Spleen (tissue), 11 donors: Measurements from ENCODE around the gene MST1. TPM values are rescaled to one million over a fixed set of nuclear protein-coding genes. Genes with fewer than 3 reads are reported as not detected.
"Not testable (repeated sequence)": the region's sequence is repeated elsewhere in the genome, so short reads cannot be mapped to it uniquely, and the experiment has no call there.

Source experiments
- DNase-seq: peaks from one replicate; pipeline ENCODE4 v3.0.0-alpha.2; 2020
- H3K27ac ChIP-seq, 8 donors: fragments of 200-600 bp; sonication (generic) in 7 of 8; 1 replicate in 4 of 8; 2 replicates in 4 of 8; pipeline versions ENCODE4 v1.5.0 to v1.8.0; 2016 to 2021; ENCODE audit warnings: inconsistent platforms in 4 of 8, mild to moderate bottlenecking in 4 of 8, moderate library complexity in 1 of 8
- H3K27me3 ChIP-seq, 7 donors: fragments of 200-600 bp; sonication (generic) in 6 of 7; replicated peaks in 1 of 7; 1 replicate in 4 of 7; 2 replicates in 3 of 7; pipeline versions ENCODE4 v1.5.0 to v1.8.0; 2016 to 2021; ENCODE audit warnings: inconsistent platforms in 3 of 7, mild to moderate bottlenecking in 1 of 7
- H3K36me3 ChIP-seq, 6 donors: fragments of 200-600 bp; sonication (generic) in 5 of 6; 1 replicate in 4 of 6; 2 replicates in 2 of 6; pipeline versions ENCODE4 v1.5.0 to v1.8.0; 2016 to 2021; ENCODE audit warnings: inconsistent platforms in 2 of 6
- H3K4me1 ChIP-seq, 6 donors: fragments of 200-600 bp; sonication (generic) in 5 of 6; 1 replicate in 3 of 6; 2 replicates in 3 of 6; pipeline versions ENCODE4 v1.5.0 to v1.8.0; 2016 to 2021; ENCODE audit warnings: inconsistent platforms in 3 of 6
- H3K4me3 ChIP-seq, 8 donors: fragments of 200-600 bp; sonication (generic) in 7 of 8; 1 replicate in 4 of 8; 2 replicates in 4 of 8; pipeline versions ENCODE4 v1.5.0 to v1.8.0; 2016 to 2021; ENCODE audit warnings: inconsistent platforms in 4 of 8, mild to moderate bottlenecking in 4 of 8, moderate library complexity in 2 of 8
- H3K9me3 ChIP-seq, 8 donors: fragments of 200-600 bp; sonication (generic) in 7 of 8; 1 replicate in 4 of 8; 2 replicates in 4 of 8; pipeline versions ENCODE4 v1.5.0 to v1.8.0; 2016 to 2021; ENCODE audit warnings: inconsistent platforms in 4 of 8
- POLR2AphosphoS5 ChIP-seq, 3 donors: sonication (generic); formaldehyde crosslinking; IDR thresholded peaks; one replicate each; pipeline ENCODE4 v1.5.1; 2017; ENCODE audit warnings: antibody characterized with exemption in 3 of 3
- WGBS, 5 donors: extraction: QIAGEN DNeasy Blood & Tissue Kit in 3 of 5; methylation state at CpG; one replicate each; pipeline versions ENCODE4 v1.1.5 to v1.1.7; 2013 to 2018; 5-methylcytosine and 5-hydroxymethylcytosine counted together
- intact Hi-C: fragments of 100-400 bp; cut with DNase I; formaldehyde crosslinking; loops from one replicate; pipeline ENCODE4 v1.15.0; 2023; ENCODE audit warnings: low total_unique reads
- polyA plus RNA-seq, 3 donors: library from polyadenylated mRNA; stranded (reverse); fragments of 200-250 nt; gene quantifications; one replicate each; pipeline ENCODE4 v1.2.1, GENCODE V29; 2013
- total RNA-seq, 7 donors: library from RNA; depleted of rRNA in 3 of 7; stranded (reverse); fragments of >200 nt in 3 of 7; fragmentation: NEBNext Ultra II Directional in 4 of 7; extraction: Animal tissue kit (Norgen Biotek cat#: 25700) in 4 of 7; gene quantifications; one replicate each; pipeline versions ENCODE4 v1.1.0 to v1.2.1, GENCODE V29; 2016 to 2021
- donor health status: healthy with polysubstance abuse.
- donor health status: DM: no; HTN: no; CAD: no; lungs with moderate emphysema.
- donor health status: DM: no; HTN: no; CAD: no.
- donor health status: Bipolar disorder and iron deficiency.
- donor health status: healthy.
- donor health status: DM: no; HTN: no; CAD: no.
- donor health status: DM: yes; HTN: yes; CAD: no.

Gene MST1
- total and polyA plus RNA-seq, 10 donors: 17.0 to 65.8 (median 23.6) TPM

DNA sequence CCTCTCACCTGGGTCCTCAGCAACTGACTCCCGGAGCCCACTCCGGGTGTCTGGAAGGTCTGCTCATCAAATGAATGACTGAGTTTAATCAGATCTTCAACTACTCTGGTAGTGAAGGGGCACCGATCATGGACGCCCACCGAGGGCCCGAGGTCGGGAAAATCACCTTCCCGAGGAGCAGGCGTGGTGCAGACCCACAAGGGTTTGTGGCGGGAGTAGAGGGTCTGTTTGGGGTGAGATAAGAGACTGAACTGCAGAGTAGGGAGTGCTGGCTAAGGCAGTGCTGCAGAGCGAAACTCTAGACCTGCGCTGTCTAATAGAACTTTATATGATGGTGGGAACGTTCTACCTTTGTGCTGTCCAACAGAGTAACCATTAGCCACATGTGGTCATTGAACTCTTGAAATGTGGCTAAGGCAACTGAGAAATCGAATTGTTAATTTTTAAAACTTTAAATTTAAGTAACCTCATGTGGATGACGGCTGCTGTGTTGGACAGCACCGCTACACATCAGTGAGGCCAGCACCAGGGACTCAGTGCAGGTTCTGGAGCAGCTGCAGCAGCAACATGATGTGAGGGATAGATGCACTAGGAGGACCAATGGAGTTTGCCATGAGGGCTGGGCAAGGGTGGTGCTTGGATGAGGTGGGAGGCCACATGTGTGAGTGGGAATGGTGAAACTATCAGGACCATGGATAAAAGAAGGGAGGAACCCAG is 792 bp upstream of the MST1 start:
- Histone ChIP-seq H3K27ac (peak overlapping the region; percentile 72 to 91 (median 84)), H3K4me1 (peaks cover 23 to 66% (median 49%) of the 10 kb centered on the region in 6 donors), H3K4me3 (peak overlapping the region; percentile 86 to 100 (median 98)), H3K27me3 (peaks cover 0 to 22% (median 0%) of the 10 kb centered on the region in 7 donors)
- DNase-seq, H3K36me3 ChIP-seq, intact Hi-C loops, H3K9me3 ChIP-seq: not testable (repeated sequence)
- 9 to 15% (median 10%) methylated on average over 14 to 16 of the region's 16 CpGs for WGBS, 5 donors

DNA sequence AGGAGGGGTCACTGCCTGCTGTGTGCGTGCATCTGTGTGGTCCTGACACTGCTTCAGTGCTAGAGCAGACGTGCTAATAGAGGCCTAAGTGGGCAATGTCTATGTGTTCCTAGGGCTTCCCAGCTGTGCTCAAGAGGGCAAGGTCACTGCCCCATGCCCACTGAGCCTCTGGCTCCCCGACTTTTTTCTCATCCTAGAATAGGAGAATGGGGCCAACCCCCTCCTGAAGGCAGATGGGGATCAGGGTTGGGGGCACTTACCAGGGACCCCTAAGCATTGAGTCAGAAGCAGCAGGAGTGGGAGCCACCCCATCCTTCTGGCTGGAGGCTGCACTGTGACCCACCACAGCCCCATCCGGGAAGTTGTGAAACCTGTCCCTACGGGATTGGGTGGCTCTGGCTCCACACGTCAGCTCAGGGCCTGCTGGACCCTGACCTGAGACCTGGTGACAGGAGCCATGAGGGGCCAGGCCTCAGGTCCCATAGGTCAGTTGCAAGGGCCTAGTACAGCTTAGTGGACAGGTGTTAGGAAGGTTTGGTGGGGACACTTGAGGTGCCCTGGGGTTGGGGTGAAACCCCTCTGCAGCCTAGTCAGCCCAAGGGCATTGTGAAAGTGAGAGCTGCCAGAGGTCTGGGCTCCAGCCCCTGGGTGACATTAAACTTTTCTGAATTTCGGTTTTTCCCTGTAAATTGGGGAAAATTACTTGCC is 782 bp downstream of the MST1 start:
- peak overlapping the region; percentile 72 to 91 (median 84) for H3K27ac ChIP-seq
- peak overlapping the region; percentile 86 to 100 (median 98) for H3K4me3 ChIP-seq

DNA sequence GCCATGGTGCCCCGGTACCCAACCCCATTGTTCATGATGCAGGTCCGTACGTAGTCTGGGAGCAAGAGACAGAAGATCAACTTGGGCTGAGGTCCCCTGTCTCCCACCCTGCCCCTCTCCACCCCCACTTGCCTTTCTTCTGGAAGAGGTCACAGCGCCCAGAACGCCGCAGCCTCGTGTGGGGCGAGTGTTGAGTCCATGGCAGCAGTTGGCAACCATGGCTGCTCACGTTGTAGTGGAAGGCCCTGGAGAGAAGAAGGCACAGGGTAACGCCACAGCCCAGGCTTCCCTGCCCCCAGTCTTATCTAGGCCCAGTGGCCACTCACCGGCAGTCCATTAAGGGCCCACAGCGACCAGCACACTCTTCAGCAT is 1.9 kb downstream of the MST1 start:
- WGBS, 5 donors: 81 to 96% (median 92%) methylated on average over 5 to 12 of the region's 12 CpGs
- not testable (repeated sequence) for DNase-seq
- peaks cover 0 to 22% (median 0%) of the 10 kb centered on the region in 7 donors for H3K27me3 ChIP-seq

More for the DNA sequence above, 782 bp downstream of the MST1 start:
- WGBS, 5 donors: 52 to 78% (median 66%) methylated on average over 4 to 7 of the region's 7 CpGs
- DNase-seq, H3K9me3 ChIP-seq, intact Hi-C loops: not testable (repeated sequence)
- Histone ChIP-seq H3K36me3 (peaks cover 0 to 22% (median 7%) of the 10 kb centered on the region in 6 donors), H3K27me3 (peaks cover 0 to 22% (median 0%) of the 10 kb centered on the region in 7 donors), H3K4me1 (peaks cover 23 to 61% (median 49%) of the 10 kb centered on the region in 6 donors)

DNA sequence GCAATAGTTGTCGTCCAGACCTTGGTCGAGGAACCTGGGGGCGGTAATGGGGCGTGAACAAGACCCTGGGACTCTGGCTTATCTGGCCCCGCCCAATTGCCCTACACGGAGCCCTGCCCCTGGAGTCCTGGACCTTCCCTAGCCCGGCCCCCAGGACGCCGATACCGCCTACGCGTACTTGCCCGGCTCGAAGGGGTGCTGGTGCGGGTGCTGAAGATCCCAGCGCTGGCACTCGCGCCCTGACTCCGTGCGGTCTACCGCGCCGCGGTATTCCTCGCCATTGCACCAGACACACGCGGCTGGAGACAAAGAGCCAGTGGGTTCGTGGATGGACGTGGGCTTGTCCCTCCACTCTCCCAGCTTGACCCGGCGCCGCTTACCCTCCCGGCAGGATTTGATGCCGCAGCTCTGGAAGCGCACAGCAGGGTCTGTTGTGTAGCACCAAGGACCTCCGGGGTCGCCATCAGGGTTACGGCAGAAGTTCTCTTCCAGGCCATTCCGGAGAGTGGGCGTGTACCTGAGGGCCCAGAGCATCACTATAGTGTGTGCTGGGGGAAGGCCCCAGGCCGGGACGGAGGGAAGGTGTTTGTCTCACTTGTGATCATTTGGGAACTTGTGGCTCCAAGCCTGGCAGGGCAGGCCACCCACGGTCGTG is 2.4 kb downstream of the MST1 start:
- 20 to 57% (median 22%) methylated on average over 11 to 44 of the region's 44 CpGs for WGBS, 5 donors
- peak in 2 of 3 donors; percentile 39 to 53 for TF ChIP-seq POLR2AphosphoS5 (IDR thresholded peaks at IDR 0.05)
- intact Hi-C loops, DNase-seq, H3K9me3 ChIP-seq: not testable (repeated sequence)
- Histone ChIP-seq H3K4me1 (peaks cover 23 to 52% (median 44%) of the 10 kb centered on the region in 6 donors), H3K4me3 (peak overlapping the region in 7 of 8 donors; percentile 20 to 59 (median 27)), H3K27ac (peak overlapping the region in 2 of 8 donors; percentile 1 to 5), H3K27me3 (peaks cover 0 to 22% (median 0%) of the 10 kb centered on the region in 7 donors), H3K36me3 (peaks cover 0 to 37% (median 23%) of the 10 kb centered on the region in 6 donors)

More for the DNA sequence above, 1.9 kb downstream of the MST1 start:
- intact Hi-C loops, H3K27ac ChIP-seq, H3K9me3 ChIP-seq: not testable (repeated sequence)
- peak overlapping the region in 1 of 8 donors; percentile 59 for H3K4me3 ChIP-seq
- peaks cover 23 to 58% (median 48%) of the 10 kb centered on the region in 6 donors for H3K4me1 ChIP-seq
- peaks cover 0 to 32% (median 18%) of the 10 kb centered on the region in 6 donors for H3K36me3 ChIP-seq

DNA sequence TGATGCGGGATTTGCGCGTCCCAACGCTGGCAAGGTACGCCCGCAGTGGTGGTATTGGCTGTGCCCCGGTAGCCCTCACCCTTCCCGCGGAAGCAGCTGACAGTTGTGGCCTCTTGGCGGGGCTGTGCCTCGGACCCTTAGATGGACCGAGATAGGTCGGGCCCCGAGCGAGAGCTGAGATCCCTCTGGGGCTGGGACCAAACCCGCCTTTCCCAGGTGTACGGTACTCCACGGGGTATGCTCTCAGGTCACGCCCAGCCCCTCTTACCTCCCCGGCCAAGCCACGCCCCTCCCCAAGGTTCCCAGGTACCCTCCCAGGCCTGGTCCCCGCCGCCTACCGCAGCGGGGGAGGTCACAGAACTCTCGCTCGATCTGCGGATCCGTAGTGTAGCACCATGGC is 2.9 kb downstream of the MST1 start:
- Histone ChIP-seq H3K36me3 (peaks cover 0 to 40% (median 29%) of the 10 kb centered on the region in 6 donors), H3K27me3 (peaks cover 0 to 22% (median 0%) of the 10 kb centered on the region in 7 donors), H3K4me1 (peaks cover 19 to 47% (median 39%) of the 10 kb centered on the region in 6 donors), H3K27ac (peak overlapping the region in 2 of 8 donors; percentile 1 to 23), H3K4me3 (peak overlapping the region in 7 of 8 donors; percentile 20 to 59 (median 27))
- H3K9me3 ChIP-seq, intact Hi-C loops: not testable (repeated sequence)
- DNase-seq: peak; percentile 82
- 0 to 12% (median 1%) methylated on average over 3 to 25 of the region's 29 CpGs for WGBS, 5 donors

DNA sequence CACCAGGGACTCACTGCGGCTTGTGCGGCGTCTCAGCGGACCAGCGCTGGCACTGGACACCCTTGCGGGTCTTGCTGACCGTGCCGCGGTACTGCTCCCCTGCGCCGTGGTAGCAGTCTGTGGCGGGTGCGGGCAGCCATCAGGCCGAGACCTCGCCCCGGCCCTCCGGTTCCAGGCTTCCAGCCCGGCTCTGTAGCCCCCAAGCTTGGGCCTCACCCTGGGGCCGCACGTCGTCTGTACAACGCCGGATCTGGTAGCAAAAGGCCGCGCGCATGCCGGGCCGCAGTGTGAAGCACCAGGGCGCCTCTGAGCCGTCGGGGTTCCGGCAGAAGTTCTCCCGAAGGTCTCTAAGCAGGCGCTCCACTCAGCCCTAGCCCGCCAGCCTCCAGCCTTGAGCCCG is 3.4 kb downstream of the MST1 start:
- H3K27ac ChIP-seq, H3K9me3 ChIP-seq, intact Hi-C loops, DNase-seq: not testable (repeated sequence)
- WGBS, 5 donors: 17 to 25% (median 24%) methylated on average over 23 to 33 of the region's 36 CpGs; no CpG with 5 or more reads in 1 of the 5 donors
- Histone ChIP-seq H3K4me3 (peak overlapping the region in 4 of 8 donors; percentile 20 to 59 (median 35)), H3K4me1 (peaks cover 14 to 42% (median 34%) of the 10 kb centered on the region in 6 donors), H3K36me3 (peaks cover 0 to 43% (median 34%) of the 10 kb centered on the region in 6 donors), H3K27me3 (peaks cover 0 to 22% (median 0%) of the 10 kb centered on the region in 7 donors)
- peak in 1 of 3 donors; percentile 50 for TF ChIP-seq POLR2AphosphoS5 (IDR thresholded peaks at IDR 0.05)

DNA sequence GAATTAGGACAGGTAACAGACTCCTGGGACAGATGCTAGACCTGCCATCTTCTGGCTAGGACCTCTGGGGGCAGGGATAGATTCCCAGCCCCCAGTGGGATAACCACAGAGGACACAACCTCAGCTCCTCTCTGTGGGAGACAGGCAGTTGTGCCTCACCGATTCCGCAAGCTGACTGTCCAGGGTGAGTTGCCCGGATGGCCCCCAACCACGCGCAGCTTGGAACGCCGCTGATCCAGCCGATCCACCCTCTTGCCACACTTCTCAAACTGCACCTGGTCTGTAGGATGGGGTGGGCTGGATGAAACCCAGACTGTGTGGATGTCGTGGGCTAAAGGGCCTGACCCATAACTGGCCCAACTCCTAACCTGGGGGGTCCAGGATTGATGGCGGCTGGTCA is 4.2 kb downstream of the MST1 start:
- 94 to 98% (median 97%) methylated on average over 8 to 10 of the region's 10 CpGs for WGBS, 5 donors
- DNase-seq, H3K4me3 ChIP-seq, H3K9me3 ChIP-seq, intact Hi-C loops, H3K27ac ChIP-seq: not testable (repeated sequence)
- Histone ChIP-seq H3K36me3 (peaks cover 0 to 50% (median 41%) of the 10 kb centered on the region in 6 donors), H3K27me3 (peaks cover 0 to 22% (median 0%) of the 10 kb centered on the region in 7 donors), H3K4me1 (peaks cover 9 to 35% (median 26%) of the 10 kb centered on the region in 6 donors)

DNA sequence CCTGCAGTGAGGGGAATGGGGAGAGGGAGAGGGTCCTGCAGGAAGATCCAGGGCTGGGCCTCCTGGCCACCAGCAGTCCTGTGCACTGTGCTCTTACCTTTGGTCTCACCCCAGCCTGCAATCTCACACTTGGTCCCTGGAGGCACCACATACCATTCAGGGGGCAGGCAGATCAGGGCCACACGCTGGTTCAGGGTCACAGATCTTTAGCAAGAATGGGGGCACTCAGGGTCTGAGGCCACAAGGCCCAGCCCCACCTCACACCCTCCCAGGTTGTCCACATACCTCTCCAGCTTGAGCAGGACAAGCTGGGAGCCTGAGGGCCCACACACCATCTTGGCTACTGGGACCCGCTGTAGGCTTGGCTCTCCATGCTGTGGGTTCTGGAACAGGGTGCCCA is 4.8 kb downstream of the MST1 start:
- H3K27ac ChIP-seq, intact Hi-C loops, H3K4me3 ChIP-seq, DNase-seq, H3K9me3 ChIP-seq: not testable (repeated sequence)
- H3K27me3 ChIP-seq: peaks cover 0 to 22% (median 0%) of the 10 kb centered on the region in 7 donors
- H3K4me1 ChIP-seq: peaks cover 8 to 29% (median 21%) of the 10 kb centered on the region in 6 donors
- peaks cover 0 to 57% (median 47%) of the 10 kb centered on the region in 6 donors for H3K36me3 ChIP-seq
- 40 to 100% (median 91%) methylated on average over 1 to 2 of the region's 2 CpGs for WGBS, 5 donors
